ENCODE measurements around the gene PCDHA4.

DNA sequence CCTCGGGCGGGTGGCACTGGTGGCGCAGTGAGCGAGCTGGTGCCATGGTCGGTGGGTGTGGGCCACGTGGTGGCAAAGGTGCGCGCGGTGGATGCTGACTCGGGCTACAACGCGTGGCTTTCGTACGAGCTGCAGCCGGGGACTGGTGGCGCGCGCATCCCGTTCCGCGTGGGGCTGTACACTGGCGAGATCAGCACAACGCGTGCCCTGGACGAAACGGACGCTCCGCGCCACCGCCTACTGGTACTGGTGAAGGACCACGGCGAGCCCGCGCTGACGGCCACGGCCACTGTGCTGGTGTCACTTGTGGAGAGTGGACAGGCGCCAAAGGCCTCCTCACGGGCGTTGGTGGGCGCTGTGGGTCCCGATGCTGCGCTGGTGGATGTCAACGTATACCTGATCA, 2.0 kb downstream of the PCDHA4 start:
- TF ChIP-seq, protein P1, sequence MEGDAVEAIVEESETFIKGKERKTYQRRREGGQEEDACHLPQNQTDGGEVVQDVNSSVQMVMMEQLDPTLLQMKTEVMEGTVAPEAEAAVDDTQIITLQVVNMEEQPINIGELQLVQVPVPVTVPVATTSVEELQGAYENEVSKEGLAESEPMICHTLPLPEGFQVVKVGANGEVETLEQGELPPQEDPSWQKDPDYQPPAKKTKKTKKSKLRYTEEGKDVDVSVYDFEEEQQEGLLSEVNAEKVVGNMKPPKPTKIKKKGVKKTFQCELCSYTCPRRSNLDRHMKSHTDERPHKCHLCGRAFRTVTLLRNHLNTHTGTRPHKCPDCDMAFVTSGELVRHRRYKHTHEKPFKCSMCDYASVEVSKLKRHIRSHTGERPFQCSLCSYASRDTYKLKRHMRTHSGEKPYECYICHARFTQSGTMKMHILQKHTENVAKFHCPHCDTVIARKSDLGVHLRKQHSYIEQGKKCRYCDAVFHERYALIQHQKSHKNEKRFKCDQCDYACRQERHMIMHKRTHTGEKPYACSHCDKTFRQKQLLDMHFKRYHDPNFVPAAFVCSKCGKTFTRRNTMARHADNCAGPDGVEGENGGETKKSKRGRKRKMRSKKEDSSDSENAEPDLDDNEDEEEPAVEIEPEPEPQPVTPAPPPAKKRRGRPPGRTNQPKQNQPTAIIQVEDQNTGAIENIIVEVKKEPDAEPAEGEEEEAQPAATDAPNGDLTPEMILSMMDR (conservative IDR thresholded peaks at IDR 0.05 in 1 of 2, IDR thresholded peaks at IDR 0.05 in 1 of 2; ENCODE audit: low read depth in 1 of 2, low read length in 2 of 2), result no peak
- no peak for TF ChIP-seq EZH2 (IDR thresholded peaks at IDR 0.05; ENCODE audit: low read length, missing control alignments)
